ENCODE results near the gene MLF1. TPM values are rescaled to one million over a fixed set of nuclear protein-coding genes. Genes with fewer than 3 reads are reported as not detected.

MLF1 gene
- polyA plus RNA-seq, 3 donors, result 47.9 to 63.7 (median 53.5) TPM

Other genes with a start within 250 kb of the MLF1 start
- gene GFM1, start 73.3 kb downstream of the MLF1 start, polyA plus RNA-seq (ENCODE audit: insufficient read length in 3 of 3), result 10 to 100 TPM; 43.5 to 49.5 (median 48.1) TPM
- gene LXN, start 101.5 kb downstream of the MLF1 start, polyA plus RNA-seq (ENCODE audit: insufficient read length in 3 of 3), result 10 to 100 TPM; 21.6 to 27.7 (median 23.4) TPM
- gene RARRES1, start 161.3 kb downstream of the MLF1 start, polyA plus RNA-seq (ENCODE audit: insufficient read length in 3 of 3), result 10 to 100 TPM in 1 of 3 donors, 1 to 10 TPM in 2; 8.2 to 19.9 (median 9.5) TPM
- 10 to 100 TPM; 46.9 to 48.1 (median 47.6) TPM for gene MFSD1, start 230.9 kb downstream of the MLF1 start, polyA plus RNA-seq (ENCODE audit: insufficient read length in 3 of 3)

Data from renal pelvis (tissue), 3 donors.